CD4-positive, CD25-positive, alpha-beta regulatory T cell (primary cell): ENCODE data around the gene SLC26A8. TPM values are rescaled to one million over a fixed set of nuclear protein-coding genes. Genes with fewer than 3 reads are reported as not detected.

Source experiments
- ATAC-seq, 2 donors: fragments of 150-1000 bp; cut with Tn5 transposase; one replicate each; pipeline ENCODE4 v1.10.0; 2021; ENCODE audit warnings: low read depth in 2 of 2, moderate number of reproducible peaks in 2 of 2, moderate library complexity in 1 of 2
- DNase-seq, 3 donors: peaks; one replicate each; pipeline versions ENCODE4 v3.0.0 to v3.0.0-alpha.2; 2012 to 2022; ENCODE audit warnings: mixed read lengths in 1 of 3
- H3K27ac ChIP-seq: one replicate; pipeline ENCODE4 v1.7.0; 2013; ENCODE audit warnings: mild to moderate bottlenecking, low read length; ENCODE audit not compliant: insufficient read depth, poor library complexity, severe bottlenecking
- H3K27me3 ChIP-seq: one replicate; pipeline ENCODE4 v1.7.0; 2013; ENCODE audit warnings: low read length; ENCODE audit not compliant: control insufficient read depth, insufficient read depth
- H3K36me3 ChIP-seq: one replicate; pipeline ENCODE4 v1.7.0; 2013; ENCODE audit warnings: mild to moderate bottlenecking, low read length, moderate library complexity; ENCODE audit not compliant: control insufficient read depth, insufficient read depth
- H3K4me1 ChIP-seq: 2 replicates; pipeline ENCODE4 v1.7.0; 2013; ENCODE audit warnings: mild to moderate bottlenecking, low read length; ENCODE audit not compliant: insufficient read depth, control insufficient read depth, poor library complexity, severe bottlenecking
- H3K4me3 ChIP-seq: one replicate; pipeline ENCODE4 v1.7.0; 2013; ENCODE audit warnings: low read depth, mild to moderate bottlenecking, low read length, moderate library complexity
- H3K9me3 ChIP-seq, 2 experiments: 1 replicate in 1 of 2; 2 replicates in 1 of 2; pipeline ENCODE4 v1.7.0; 2013; ENCODE audit warnings: low read length in 2 of 2, mild to moderate bottlenecking in 1 of 2, moderate library complexity in 1 of 2; ENCODE audit not compliant: control insufficient read depth in 2 of 2
- H3K27ac Mint-ChIP-seq, 3 donors: one replicate each; pipeline ENCODE4 v1.8.0; 2020 to 2022; ENCODE audit warnings: mild to moderate bottlenecking in 3 of 3, mixed read lengths in 3 of 3, moderate library complexity in 2 of 3
- H3K27me3 Mint-ChIP-seq: one replicate; pipeline ENCODE4 v1.8.0; 2022; ENCODE audit warnings: mild to moderate bottlenecking, mixed read lengths
- H3K36me3 Mint-ChIP-seq: one replicate; pipeline ENCODE4 v1.8.0; 2020; ENCODE audit warnings: mixed read lengths
- H3K4me1 Mint-ChIP-seq, 4 donors: one replicate each; pipeline ENCODE4 v1.8.0; 2020 to 2022; ENCODE audit warnings: mixed read lengths in 4 of 4, mild to moderate bottlenecking in 1 of 4
- H3K4me3 Mint-ChIP-seq, 4 donors: one replicate each; pipeline ENCODE4 v1.8.0; 2020 to 2022; ENCODE audit warnings: mild to moderate bottlenecking in 4 of 4, mixed read lengths in 4 of 4, moderate library complexity in 3 of 4
- H3K9me3 Mint-ChIP-seq, 7 donors: one replicate each; pipeline ENCODE4 v1.8.0; 2020 to 2022; ENCODE audit warnings: mixed read lengths in 7 of 7, mild to moderate bottlenecking in 3 of 7, moderate library complexity in 2 of 7
- polyA plus RNA-seq, 4 donors: library from polyadenylated mRNA; unstranded; fragments of 300-500 nt; fragmentation: Illumina TruSeq; gene quantifications; one replicate each; pipeline ENCODE4 v1.2.3, GENCODE V29; 2021
- total RNA-seq: library from RNA; stranded (reverse); gene quantifications from one replicate; pipeline ENCODE4 v1.2.3, GENCODE V29; 2022

The SLC26A8 gene
- total and polyA plus RNA-seq, 5 donors from 2014 or later, result not detected

- no peaks in the 10 kb centered on the region for H3K9me3 ChIP-seq
These were observed 51.7 kb downstream of the SLC26A8 start for GRCh38 chr6:35972471-35973367.

GRCh38 chr6:35970181-35970580, 54.3 kb downstream of the SLC26A8 start:
- no peaks in the 10 kb centered on the region for H3K9me3 ChIP-seq
- no peaks in the 10 kb centered on the region for H3K27me3 ChIP-seq
- DNase-seq, result no peak
- H3K4me3 Mint-ChIP-seq, result no peak overlapping the region
- peaks cover 2 to 7% (median 4%) of the 10 kb centered on the region in 4 donors for H3K4me1 Mint-ChIP-seq
- H3K4me1 ChIP-seq, result no peaks in the 10 kb centered on the region
- no peak for ATAC-seq
- no peaks in the 10 kb centered on the region for H3K9me3 Mint-ChIP-seq
- peaks cover 4% of the 10 kb centered on the region for H3K27me3 Mint-ChIP-seq
- H3K27ac ChIP-seq, result no peak overlapping the region
- H3K27ac Mint-ChIP-seq, result no peak overlapping the region
- H3K36me3 ChIP-seq, result no peaks in the 10 kb centered on the region
- H3K4me3 ChIP-seq, result no peak overlapping the region
- no peaks in the 10 kb centered on the region for H3K36me3 Mint-ChIP-seq

More at GRCh38 chr6:35972471-35973367, 51.7 kb downstream of the SLC26A8 start:
- peaks cover 2 to 7% (median 4%) of the 10 kb centered on the region in 4 donors for H3K4me1 Mint-ChIP-seq
- DNase-seq, result no peak
- no peaks in the 10 kb centered on the region for H3K36me3 ChIP-seq
- H3K4me3 Mint-ChIP-seq, result no peak overlapping the region
- H3K27ac ChIP-seq, result no peak overlapping the region
- ATAC-seq, result no peak
- no peak overlapping the region for H3K27ac Mint-ChIP-seq
- no peaks in the 10 kb centered on the region for H3K36me3 Mint-ChIP-seq
- no peaks in the 10 kb centered on the region for H3K4me1 ChIP-seq
- no peaks in the 10 kb centered on the region for H3K9me3 Mint-ChIP-seq
- H3K27me3 ChIP-seq, result no peaks in the 10 kb centered on the region
- H3K4me3 ChIP-seq, result no peak overlapping the region
- H3K27me3 Mint-ChIP-seq, result peaks cover 4% of the 10 kb centered on the region

DNA sequence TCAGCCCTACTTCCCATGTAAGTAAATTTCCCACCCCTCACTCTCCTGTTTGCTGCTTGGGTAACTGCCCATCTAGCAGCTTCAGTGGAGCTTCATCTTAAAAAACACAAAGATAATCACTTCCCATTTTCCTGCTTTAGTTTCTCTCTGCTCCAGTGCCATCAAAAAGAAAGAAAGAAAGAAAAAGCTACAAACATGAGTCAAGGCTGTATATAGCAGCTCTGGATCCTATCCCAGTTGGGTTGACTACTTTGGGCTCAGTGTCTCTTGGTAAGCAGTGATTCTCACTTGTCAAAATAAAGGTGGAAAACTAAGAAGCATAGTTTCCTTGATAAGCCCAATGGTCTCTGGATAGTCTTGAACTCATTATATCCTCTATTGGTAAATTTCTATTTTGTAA, 54.8 kb downstream of the SLC26A8 start:
- Mint-ChIP-seq H3K36me3 (no peaks in the 10 kb centered on the region), H3K27ac (no peak overlapping the region), H3K27me3 (peaks cover 4% of the 10 kb centered on the region), H3K4me1 (peaks cover 2 to 7% (median 4%) of the 10 kb centered on the region in 4 donors), H3K9me3 (no peaks in the 10 kb centered on the region), H3K4me3 (no peak overlapping the region)
- no peak overlapping the region for H3K4me3 ChIP-seq
- H3K4me1 ChIP-seq, result no peaks in the 10 kb centered on the region
- H3K9me3 ChIP-seq, result no peaks in the 10 kb centered on the region
- no peak overlapping the region for H3K27ac ChIP-seq
- no peaks in the 10 kb centered on the region for H3K27me3 ChIP-seq
- no peak for DNase-seq
- H3K36me3 ChIP-seq, result no peaks in the 10 kb centered on the region
- ATAC-seq, result no peak

GRCh38 chr6:35968821-35969220, 55.6 kb downstream of the SLC26A8 start:
- no peaks in the 10 kb centered on the region for H3K9me3 ChIP-seq
- no peak overlapping the region for H3K4me3 Mint-ChIP-seq
- no peaks in the 10 kb centered on the region for H3K4me1 ChIP-seq
- no peaks in the 10 kb centered on the region for H3K9me3 Mint-ChIP-seq
- ATAC-seq (no peak), DNase-seq (no peak)
- no peaks in the 10 kb centered on the region for H3K36me3 ChIP-seq
- peaks cover 4% of the 10 kb centered on the region for H3K27me3 Mint-ChIP-seq
- no peaks in the 10 kb centered on the region for H3K27me3 ChIP-seq
- no peak overlapping the region for H3K4me3 ChIP-seq
- no peak overlapping the region for H3K27ac ChIP-seq
- H3K36me3 Mint-ChIP-seq, result no peaks in the 10 kb centered on the region
- no peak overlapping the region for H3K27ac Mint-ChIP-seq
- peaks cover 0 to 4% (median 3%) of the 10 kb centered on the region in 4 donors for H3K4me1 Mint-ChIP-seq

DNA sequence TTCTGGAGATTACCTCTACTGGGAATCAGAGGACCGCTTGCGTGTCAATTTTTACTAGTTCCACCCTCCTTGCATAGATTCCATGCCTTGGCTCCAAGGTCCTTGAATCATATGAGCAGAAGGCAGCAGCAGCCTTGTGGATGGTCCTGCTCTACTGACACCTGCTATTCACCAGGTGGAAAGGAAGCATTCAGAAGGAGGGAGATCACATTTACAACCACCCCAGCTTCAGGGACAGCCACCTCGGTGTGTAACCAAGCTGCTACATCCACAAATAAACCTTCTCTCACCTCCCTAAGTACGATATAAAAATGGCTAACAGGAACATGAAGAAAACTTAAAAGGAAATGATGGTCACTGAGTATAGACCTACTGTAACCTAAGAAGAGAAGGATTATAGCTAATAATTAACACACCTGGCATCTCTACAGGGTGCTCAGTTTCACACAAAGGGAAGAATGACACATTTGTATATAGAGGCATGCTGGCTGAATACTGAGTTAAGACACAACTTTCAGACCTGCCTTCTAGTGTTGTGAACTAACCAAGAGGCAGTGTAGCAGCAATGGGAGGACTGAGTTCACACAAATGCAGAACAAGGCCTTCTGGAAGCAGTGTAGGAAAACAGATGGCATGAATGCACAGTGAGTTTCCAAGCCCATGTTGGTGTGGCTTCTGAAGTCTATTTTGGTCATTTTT, 57.2 kb downstream of the SLC26A8 start:
- Histone ChIP-seq H3K9me3 (no peaks in the 10 kb centered on the region), H3K4me1 (no peaks in the 10 kb centered on the region), H3K36me3 (no peaks in the 10 kb centered on the region), H3K4me3 (no peak overlapping the region), H3K27ac (no peak overlapping the region), H3K27me3 (peaks cover under 1% of the 10 kb centered on the region)
- H3K27me3 Mint-ChIP-seq, result peaks cover 4% of the 10 kb centered on the region
- no peaks in the 10 kb centered on the region for H3K4me1 Mint-ChIP-seq
- no peak overlapping the region for H3K27ac Mint-ChIP-seq
- H3K4me3 Mint-ChIP-seq, result no peak overlapping the region
- no peaks in the 10 kb centered on the region for H3K9me3 Mint-ChIP-seq
- DNase-seq (no peak), ATAC-seq (no peak)
- H3K36me3 Mint-ChIP-seq, result no peaks in the 10 kb centered on the region

DNA sequence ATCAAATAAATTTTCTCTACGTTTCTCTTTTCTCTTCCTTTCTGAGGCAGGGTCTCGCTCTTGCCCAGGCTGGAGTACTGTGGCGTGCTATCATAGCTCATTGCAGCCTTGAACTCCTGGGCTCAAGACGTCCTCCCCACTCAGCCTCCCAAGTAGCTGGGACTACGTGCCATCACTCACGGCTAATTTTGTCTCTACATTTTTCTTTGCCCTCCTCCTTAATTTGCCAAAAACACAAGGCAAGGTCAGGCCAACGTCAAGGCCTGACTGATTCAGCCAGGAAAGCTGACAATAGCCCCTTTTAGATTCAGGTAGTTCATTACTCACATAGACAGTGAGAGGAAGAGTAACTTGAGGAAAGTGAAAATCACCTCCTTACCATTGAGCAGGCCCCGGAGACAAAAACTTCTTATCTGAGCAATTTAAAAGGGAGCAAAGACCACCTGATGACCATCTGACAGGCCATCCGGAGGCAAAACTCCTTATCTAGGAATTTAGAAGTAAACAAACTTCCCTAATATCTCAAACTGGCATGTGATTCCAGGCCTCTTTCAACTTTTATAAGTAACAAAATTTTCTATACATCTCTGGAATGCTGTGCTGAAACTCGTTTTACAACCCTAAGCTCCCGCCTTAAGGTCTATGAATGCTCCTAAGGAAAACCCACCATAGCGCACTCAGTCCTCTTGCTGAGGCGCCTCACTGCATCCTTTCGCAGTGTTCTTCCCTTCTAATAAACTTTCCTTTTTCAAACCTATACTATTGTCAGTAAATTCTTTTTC, 61.5 kb downstream of the SLC26A8 start:
- H3K4me3 Mint-ChIP-seq, result no peak overlapping the region
- peaks cover 27% of the 10 kb centered on the region for H3K27me3 Mint-ChIP-seq
- no peaks in the 10 kb centered on the region for H3K9me3 ChIP-seq
- no peak overlapping the region for H3K27ac Mint-ChIP-seq
- no peaks in the 10 kb centered on the region for H3K9me3 Mint-ChIP-seq
- no peak for ATAC-seq
- no peaks in the 10 kb centered on the region for H3K4me1 Mint-ChIP-seq
- no peak for DNase-seq
- H3K4me1 ChIP-seq, result no peaks in the 10 kb centered on the region
- H3K27ac ChIP-seq, result no peak overlapping the region
- H3K4me3 ChIP-seq, result no peak overlapping the region
- H3K36me3 Mint-ChIP-seq, result no peaks in the 10 kb centered on the region
- H3K27me3 ChIP-seq, result peaks cover 22% of the 10 kb centered on the region
- H3K36me3 ChIP-seq, result no peaks in the 10 kb centered on the region

- H3K36me3 Mint-ChIP-seq, result no peaks in the 10 kb centered on the region
- no peak overlapping the region for H3K4me3 Mint-ChIP-seq
- Histone ChIP-seq H3K36me3 (no peaks in the 10 kb centered on the region), H3K27ac (no peak overlapping the region), H3K9me3 (no peaks in the 10 kb centered on the region), H3K27me3 (peaks cover 22% of the 10 kb centered on the region), H3K4me1 (no peaks in the 10 kb centered on the region), H3K4me3 (no peak overlapping the region)
- H3K27me3 Mint-ChIP-seq, result peaks cover 27% of the 10 kb centered on the region
- no peak for DNase-seq
- no peaks in the 10 kb centered on the region for H3K9me3 Mint-ChIP-seq
- no peak for ATAC-seq
- no peak overlapping the region for H3K27ac Mint-ChIP-seq
- H3K4me1 Mint-ChIP-seq, result no peaks in the 10 kb centered on the region
These were observed 64.3 kb downstream of the SLC26A8 start for GRCh38 chr6:35960187-35960586.
